ENCODE measurements around the gene TMEM272. TPM values are rescaled to one million over a fixed set of nuclear protein-coding genes. Genes with fewer than 3 reads are reported as not detected.

The TMEM272 gene, protein sequence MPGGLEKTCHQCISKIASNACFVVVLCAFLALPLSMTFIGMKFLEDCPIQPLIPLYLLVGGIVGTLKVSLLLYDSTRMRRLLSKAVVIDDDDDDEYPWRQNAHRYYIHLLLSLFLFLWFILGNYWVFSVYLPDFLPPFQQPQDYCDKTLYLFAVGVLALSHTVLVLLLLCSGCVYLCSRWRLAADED
- under 1 TPM; 0.22 to 0.35 (median 0.27) TPM for polyA plus RNA-seq (ENCODE audit: insufficient read length in 4 of 4)

DNA sequence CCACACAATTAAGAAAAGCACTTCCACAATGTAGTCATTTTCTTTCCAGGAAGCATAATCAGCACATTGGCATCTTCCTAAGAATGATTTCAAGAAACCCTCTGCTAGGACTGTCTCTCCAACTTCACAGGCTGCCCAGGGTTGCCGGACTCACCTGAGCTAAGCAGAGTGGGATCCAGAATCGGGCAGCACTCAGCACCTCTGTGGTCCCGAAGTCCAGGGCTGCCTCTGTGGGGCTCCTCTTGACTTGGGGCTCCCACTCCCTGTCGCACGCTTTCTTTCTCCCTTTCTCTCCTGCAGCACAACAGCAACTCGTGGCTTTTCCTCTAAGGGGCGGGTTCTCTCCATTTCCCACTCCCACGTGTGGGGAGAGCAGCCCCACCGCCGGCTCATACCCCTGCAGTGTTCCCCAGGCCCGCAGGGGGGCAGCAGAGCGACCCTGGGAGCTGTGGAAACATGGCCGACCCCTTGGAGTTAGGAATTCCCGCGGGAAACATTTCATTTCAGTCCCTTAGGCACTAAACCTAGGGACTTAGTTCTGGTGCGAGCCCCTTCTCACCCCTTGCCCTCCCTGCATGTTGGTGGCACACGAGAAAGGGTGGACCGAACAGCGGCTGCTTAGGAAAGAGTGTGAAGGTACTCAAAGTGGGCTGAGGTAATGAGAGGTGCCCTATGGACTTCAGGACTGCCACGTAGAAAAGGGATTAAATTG is at the start of gene TMEM272:
Gene TMEM272, minus strand, starts transcription at position 316 of the 712 bp plus-strand sequence. CDS start 6,647 bp downstream, outside the sequence.
- DNase-seq (ENCODE audit: low read depth in 4 of 4, low spot score in 3 of 4) = peak; percentile 7 to 22 (median 18)

GRCh38 chr13:51894239-51894638 is 49.3 kb upstream of the TMEM272 start:
- no peak for DNase-seq (ENCODE audit: low read depth in 4 of 4, low spot score in 3 of 4)

DNA sequence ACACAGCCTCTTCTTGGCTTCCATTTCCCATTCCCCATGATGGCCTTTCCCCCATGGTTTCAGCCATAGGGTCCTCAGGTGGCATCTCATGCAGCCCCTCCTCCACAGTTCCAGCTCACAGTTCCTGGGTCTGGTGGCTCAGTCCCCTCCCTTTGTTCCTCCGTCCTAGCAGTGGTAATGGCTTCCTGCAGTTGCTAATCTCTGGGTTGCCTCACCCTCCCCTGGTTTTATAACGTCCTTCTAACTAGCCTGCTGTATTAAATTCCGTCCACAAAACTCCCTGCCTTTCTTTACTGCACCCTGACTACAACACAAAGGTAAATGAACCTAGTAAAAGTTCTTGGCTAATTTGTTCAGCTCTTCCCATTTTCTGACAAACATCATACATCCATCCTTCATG is 47.7 kb upstream of the TMEM272 start:
- no peak for DNase-seq (ENCODE audit: low read depth in 4 of 4, low spot score in 3 of 4)

DNA sequence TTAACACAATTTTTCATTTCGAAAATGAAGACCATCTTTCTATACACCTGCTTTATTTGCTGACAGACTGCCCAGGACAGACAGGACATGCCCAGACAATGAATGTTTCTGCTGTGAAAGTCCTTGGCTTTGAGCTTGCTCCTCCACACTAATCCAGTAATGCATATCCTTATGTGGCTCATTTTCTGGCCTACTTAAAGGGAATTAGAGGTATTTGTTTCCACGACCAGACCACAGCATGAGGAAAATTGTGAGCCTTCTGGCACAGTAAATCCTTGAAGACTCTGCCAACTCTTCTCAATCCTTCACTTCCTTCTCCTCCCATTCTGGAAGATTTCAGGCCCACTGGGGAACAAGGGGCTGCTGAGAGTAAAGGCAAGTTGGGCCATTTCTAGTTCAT is 42.5 kb upstream of the TMEM272 start:
- DNase-seq (ENCODE audit: low read depth in 4 of 4, low spot score in 3 of 4) = no peak

DNA sequence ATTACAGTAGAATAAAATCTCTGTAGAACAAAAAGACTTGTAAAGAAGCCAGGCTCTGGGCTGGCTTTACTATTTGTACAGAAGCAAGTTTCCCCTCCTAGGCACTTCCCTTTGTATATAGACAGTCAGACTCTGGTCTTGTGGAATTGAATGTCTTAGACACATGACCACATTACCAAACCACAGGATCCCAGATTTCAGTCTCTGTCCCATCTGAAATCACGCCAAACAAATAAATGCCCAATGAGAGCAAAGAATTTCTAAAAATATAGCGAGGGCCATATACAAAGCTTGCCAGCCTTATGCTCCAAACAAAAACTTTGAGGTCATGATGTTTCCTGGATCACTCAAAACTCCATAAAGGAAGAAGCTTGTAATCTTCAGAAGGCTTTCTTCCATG is 40.7 kb upstream of the TMEM272 start:
- DNase-seq (ENCODE audit: low read depth in 4 of 4, low spot score in 3 of 4) = no peak

DNA sequence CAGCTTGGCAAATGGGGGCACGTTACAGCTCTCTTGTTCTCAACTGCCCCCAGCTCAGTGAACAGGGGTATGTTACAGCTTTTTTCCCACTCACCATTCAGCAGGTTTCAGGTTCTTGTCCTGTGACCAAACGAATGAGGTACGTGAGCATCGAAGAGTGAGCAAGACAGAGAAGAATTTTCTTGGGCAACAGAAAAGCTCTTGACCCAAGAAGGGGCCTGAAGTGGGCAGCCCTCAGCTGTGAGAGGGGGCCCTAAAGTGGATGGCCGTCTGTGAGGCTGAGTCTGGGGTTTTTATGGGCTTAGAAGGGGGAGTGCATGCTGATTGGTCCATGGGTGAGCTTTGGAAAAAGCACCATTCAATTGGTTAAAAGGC is 38.2 kb upstream of the TMEM272 start:
- DNase-seq (ENCODE audit: low read depth in 4 of 4, low spot score in 3 of 4) = no peak

- DNase-seq (ENCODE audit: low read depth in 4 of 4, low spot score in 3 of 4) = no peak
Observed at GRCh38 chr13:51882570-51883225, 37.7 kb upstream of the TMEM272 start.

- DNase-seq (ENCODE audit: low read depth in 4 of 4, low spot score in 3 of 4) = no peak
Observed at GRCh38 chr13:51881296-51881695, 36.3 kb upstream of the TMEM272 start.

- no peak for DNase-seq (ENCODE audit: low read depth in 4 of 4, low spot score in 3 of 4)
Observed at GRCh38 chr13:51879133-51879532, 34.2 kb upstream of the TMEM272 start.

- DNase-seq (ENCODE audit: low read depth in 4 of 4, low spot score in 3 of 4) = peak; percentile 4 to 38 (median 14)
Observed at GRCh38 chr13:51874651-51875050, 29.7 kb upstream of the TMEM272 start.

- DNase-seq (ENCODE audit: low read depth in 4 of 4, low spot score in 3 of 4) = no peak
Observed at GRCh38 chr13:51873837-51874236, 28.9 kb upstream of the TMEM272 start.

GRCh38 chr13:51873117-51873798 is 28.3 kb upstream of the TMEM272 start:
- DNase-seq (ENCODE audit: low read depth in 4 of 4, low spot score in 3 of 4) = no peak

GRCh38 chr13:51870616-51871015 is 25.6 kb upstream of the TMEM272 start:
- no peak for DNase-seq (ENCODE audit: low read depth in 4 of 4, low spot score in 3 of 4)

DNA sequence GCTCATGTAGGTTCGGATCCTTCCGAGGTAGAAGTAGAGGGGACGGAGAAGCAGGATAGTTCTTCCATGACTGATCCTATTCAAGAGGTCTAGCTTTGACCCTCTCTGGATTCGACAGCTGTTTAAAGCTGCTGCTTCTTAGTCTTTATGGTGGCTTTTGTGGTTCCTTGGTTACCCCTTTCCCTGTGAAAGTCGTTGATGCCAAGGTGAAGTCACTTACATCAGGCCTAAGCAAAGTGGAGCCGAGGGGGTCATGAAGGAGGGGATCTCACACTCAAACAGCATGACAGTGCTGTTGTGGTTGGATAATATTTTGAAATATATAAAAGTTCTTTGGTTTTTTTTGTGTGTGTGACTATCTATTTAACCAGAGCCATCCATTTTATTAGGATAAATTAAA is 24.9 kb upstream of the TMEM272 start:
- no peak for DNase-seq (ENCODE audit: low read depth in 4 of 4, low spot score in 3 of 4)

DNA sequence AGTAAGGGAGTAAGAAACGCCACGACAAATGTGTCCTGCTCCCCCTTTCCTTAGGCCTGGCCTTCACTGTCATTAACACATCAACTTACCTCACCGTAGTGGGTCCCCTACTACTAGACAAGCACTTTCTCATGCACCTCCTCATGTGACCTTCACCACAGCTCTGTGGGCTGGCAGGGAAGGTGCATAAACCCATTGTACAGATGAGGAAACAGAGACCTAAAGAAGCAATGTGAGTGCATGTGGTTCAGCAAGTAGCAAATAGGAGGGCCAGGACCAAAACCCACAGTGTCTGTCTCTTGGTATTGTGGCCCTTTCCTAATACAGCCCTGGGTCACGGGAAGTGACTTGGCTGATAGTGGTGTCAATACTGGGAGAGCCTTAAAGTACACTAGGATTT is 22.1 kb upstream of the TMEM272 start:
- DNase-seq (ENCODE audit: low read depth in 4 of 4, low spot score in 3 of 4) = no peak

DNA sequence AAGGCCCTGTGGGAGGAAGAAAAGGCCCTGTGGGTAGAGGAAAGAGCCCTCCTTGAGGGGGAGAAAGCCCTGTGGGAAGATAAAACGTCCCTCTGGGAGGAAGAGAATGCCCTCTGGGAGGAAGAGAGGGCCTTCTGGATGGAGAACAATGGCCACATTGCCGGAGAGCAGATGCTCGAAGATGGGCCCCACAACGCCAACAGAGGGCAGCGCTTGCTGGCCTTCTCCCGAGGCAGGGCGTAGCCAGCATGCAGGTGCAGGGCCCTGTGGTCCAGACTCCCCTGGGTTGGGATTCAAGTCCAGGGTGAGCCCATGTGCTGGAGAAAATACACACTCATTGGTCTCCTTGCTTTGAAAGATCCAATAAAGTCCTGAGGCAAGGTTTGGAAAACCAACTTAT is 20.9 kb upstream of the TMEM272 start:
- no peak for DNase-seq (ENCODE audit: low read depth in 4 of 4, low spot score in 3 of 4)

DNA sequence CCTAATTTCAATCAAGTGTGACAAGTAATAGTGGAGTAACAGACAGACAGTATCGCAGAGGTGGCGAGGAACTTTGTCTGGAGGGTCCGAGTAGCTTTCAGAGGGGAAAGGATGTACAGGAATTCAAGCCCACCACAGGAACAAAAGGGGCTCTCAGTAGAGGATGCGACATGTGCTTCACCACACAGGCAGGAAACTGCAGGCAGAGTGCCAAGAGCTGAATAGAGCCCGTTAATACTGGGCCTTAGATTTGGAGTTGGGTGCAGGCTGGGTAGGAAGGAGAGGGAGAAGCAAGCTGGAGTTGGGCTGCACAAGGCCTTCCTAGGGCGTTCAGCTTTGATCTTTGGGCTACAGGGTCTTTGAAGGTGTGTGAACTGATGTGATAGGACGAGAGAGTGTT is 18.0 kb upstream of the TMEM272 start:
- no peak for DNase-seq (ENCODE audit: low read depth in 4 of 4, low spot score in 3 of 4)

GRCh38 chr13:51861723-51862300 is 16.8 kb upstream of the TMEM272 start, which contains the start of gene CCDC70:
Gene CCDC70 (plus strand): TSS chr13:51861969. CDS start chr13:51865412, 3,443 bp downstream.
- no peak for DNase-seq (ENCODE audit: low read depth in 4 of 4, low spot score in 3 of 4)

DNA sequence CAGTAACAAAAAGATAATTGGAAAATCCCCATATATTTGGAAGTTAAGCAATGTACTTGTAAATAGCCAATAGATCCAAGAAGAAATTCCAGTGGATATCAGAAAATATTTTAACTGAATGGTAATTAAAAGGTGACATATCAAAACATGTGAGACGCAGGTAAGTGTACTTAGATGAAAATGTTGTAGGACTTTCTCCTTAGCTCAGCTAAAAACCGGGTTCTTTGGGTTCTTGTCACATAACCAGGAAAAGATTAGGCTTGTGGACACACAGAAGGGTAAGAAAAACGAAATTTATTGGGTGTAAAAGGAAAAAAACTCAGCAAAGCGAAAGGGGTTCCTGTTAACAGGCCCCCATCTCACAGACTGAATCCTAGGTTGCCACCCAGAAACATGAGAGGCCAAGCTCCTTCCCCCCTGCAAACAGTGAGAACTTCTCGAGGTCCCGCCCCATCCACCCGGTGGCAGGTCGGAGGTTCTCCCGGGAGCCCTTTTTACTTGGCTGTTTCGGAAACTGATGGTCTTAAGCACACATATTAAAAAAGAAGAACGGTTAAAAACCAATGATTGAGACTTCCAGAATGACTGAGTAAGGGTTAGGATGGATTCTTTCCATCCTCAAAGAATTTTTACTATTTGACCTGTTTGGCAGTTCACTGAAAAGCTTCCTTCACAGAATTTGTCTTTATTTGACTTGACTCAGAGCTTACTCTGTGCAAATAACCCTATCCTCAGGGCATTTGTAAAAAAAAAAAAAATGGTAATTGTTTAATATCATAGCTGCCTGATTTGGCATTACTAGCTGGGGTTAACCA is 13.7 kb upstream of the TMEM272 start:
- DNase-seq (ENCODE audit: low read depth in 4 of 4, low spot score in 3 of 4) = no peak

DNA sequence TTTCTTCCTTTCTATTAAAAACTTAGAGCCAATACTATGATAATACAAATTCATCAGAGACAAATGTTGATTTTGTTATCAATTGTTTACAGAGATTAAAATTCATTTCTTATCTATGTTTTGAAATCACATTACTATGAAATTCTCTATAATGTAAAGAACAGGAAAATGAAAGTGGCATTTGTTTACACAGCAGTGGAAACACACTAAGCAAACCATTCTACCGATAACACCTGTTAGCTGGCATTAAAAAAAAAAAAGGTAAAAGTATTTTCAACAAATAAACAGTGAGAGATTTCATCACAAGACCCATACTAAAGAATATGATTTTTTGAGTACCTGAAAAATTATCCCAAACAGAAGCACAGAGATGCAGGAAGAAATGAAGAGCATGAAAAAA is 12.0 kb upstream of the TMEM272 start:
- no peak for DNase-seq (ENCODE audit: low read depth in 4 of 4, low spot score in 3 of 4)

All from right renal pelvis (tissue), 4 donors.